ENCODE results near the gene A1CF. TPM values are rescaled to one million over a fixed set of nuclear protein-coding genes. Genes with fewer than 3 reads are reported as not detected.

A1CF gene
- total RNA-seq, 1 donor from 2014 or later = not detected

GRCh38 chr10:50809596-50809995 lies 75.8 kb downstream of the A1CF start:
- TF ChIP-seq CTCF (IDR thresholded peaks at IDR 0.05; ENCODE audit: insufficient read depth, low read depth, low read length) = no peak
- TF ChIP-seq EZH2 (IDR thresholded peaks at IDR 0.05; ENCODE audit: insufficient read depth, low read length) = no peak
- Histone ChIP-seq H3K36me3 (ENCODE audit: insufficient read depth, low read length) (no peaks in the 10 kb centered on the region), H3K9me3 (ENCODE audit: insufficient read depth, low read depth, low read length) (no peaks in the 10 kb centered on the region), H3K27ac (ENCODE audit: low read depth, low read length) (no peak overlapping the region), H3K27me3 (ENCODE audit: insufficient read depth, low read length) (no peaks in the 10 kb centered on the region), H3K79me2 (ENCODE audit: insufficient read depth, low read length) (no peaks in the 10 kb centered on the region), H4K20me1 (ENCODE audit: insufficient read depth, low read length) (no peaks in the 10 kb centered on the region), H2AFZ (ENCODE audit: low read depth, low read length) (no peak overlapping the region), H3K4me3 (ENCODE audit: insufficient read depth, low read depth, low read length) (no peak overlapping the region), H3K4me2 (ENCODE audit: low read length) (no peak overlapping the region), H3K4me1 (ENCODE audit: insufficient read depth, low read length) (no peaks in the 10 kb centered on the region), H3K9ac (ENCODE audit: low read length) (no peak overlapping the region)
- Mint-ChIP-seq H3K36me3 (ENCODE audit: low read depth, unreplicated experiment) (no peaks in the 10 kb centered on the region), H3K27ac (ENCODE audit: unreplicated experiment) (no peak overlapping the region), H3K4me3 (ENCODE audit: unreplicated experiment) (no peak overlapping the region), H3K27me3 (ENCODE audit: low read depth, unreplicated experiment) (no peaks in the 10 kb centered on the region), H3K9me3 (ENCODE audit: unreplicated experiment) (no peaks in the 10 kb centered on the region), H3K4me1 (ENCODE audit: low read depth, unreplicated experiment) (peaks cover 25% of the 10 kb centered on the region)
- DNase-seq (ENCODE audit: low read depth) (no peak), FAIRE-seq (no peak)

GRCh38 chr10:50807851-50808776 lies 77.3 kb downstream of the A1CF start:
- peak overlapping the region; percentile 20 for H3K4me3 Mint-ChIP-seq (ENCODE audit: unreplicated experiment)
- peak overlapping the region; percentile 28 for H3K4me2 ChIP-seq (ENCODE audit: low read length)
- FAIRE-seq = no peak

More at GRCh38 chr10:50807851-50808776, 77.3 kb downstream of the A1CF start:
- no peaks in the 10 kb centered on the region for H3K27me3 Mint-ChIP-seq (ENCODE audit: low read depth, unreplicated experiment)
- Histone ChIP-seq H2AFZ (ENCODE audit: low read depth, low read length) (no peak overlapping the region), H4K20me1 (ENCODE audit: insufficient read depth, low read length) (no peaks in the 10 kb centered on the region), H3K9ac (ENCODE audit: low read length) (no peak overlapping the region), H3K4me3 (ENCODE audit: insufficient read depth, low read depth, low read length) (no peak overlapping the region), H3K4me1 (ENCODE audit: insufficient read depth, low read length) (no peaks in the 10 kb centered on the region), H3K9me3 (ENCODE audit: insufficient read depth, low read depth, low read length) (no peaks in the 10 kb centered on the region), H3K27me3 (ENCODE audit: insufficient read depth, low read length) (no peaks in the 10 kb centered on the region), H3K79me2 (ENCODE audit: insufficient read depth, low read length) (no peaks in the 10 kb centered on the region), H3K36me3 (ENCODE audit: insufficient read depth, low read length) (no peaks in the 10 kb centered on the region), H3K27ac (ENCODE audit: low read depth, low read length) (no peak overlapping the region)
- no peaks in the 10 kb centered on the region for H3K36me3 Mint-ChIP-seq (ENCODE audit: low read depth, unreplicated experiment)
- H3K9me3 Mint-ChIP-seq (ENCODE audit: unreplicated experiment) = no peaks in the 10 kb centered on the region
- H3K4me1 Mint-ChIP-seq (ENCODE audit: low read depth, unreplicated experiment) = peaks cover 25% of the 10 kb centered on the region
- TF ChIP-seq CTCF (IDR thresholded peaks at IDR 0.05; ENCODE audit: insufficient read depth, low read depth, low read length) = no peak
- no peak for TF ChIP-seq EZH2 (IDR thresholded peaks at IDR 0.05; ENCODE audit: insufficient read depth, low read length)
- H3K27ac Mint-ChIP-seq (ENCODE audit: unreplicated experiment) = peak overlapping the region; percentile 81
- peak; percentile 20 for DNase-seq (ENCODE audit: low read depth)

Data from astrocyte (in vitro differentiated cells and primary cell).